HL-60 (cell line): ENCODE measurements around the gene TAAR1.

Experiments used
- GABPA ChIP-seq: IDR thresholded peaks from 2 replicates; pipeline ENCODE4 v1.6.1; 2012; ENCODE audit warnings: low read depth
- POLR2AphosphoS5 ChIP-seq: IDR thresholded peaks from 2 replicates; pipeline ENCODE4 v1.6.1; 2012; ENCODE audit warnings: low read depth
- REST ChIP-seq: IDR thresholded peaks from 2 replicates; pipeline ENCODE4 v1.6.1; 2012; ENCODE audit warnings: low read depth; ENCODE audit not compliant: insufficient replicate concordance
- TF ChIP-seq, protein P1 (sequence below): IDR thresholded peaks from one replicate; pipeline ENCODE4 v1.5.1; 2011; ENCODE audit warnings: low read length, control low read depth, inconsistent platforms; ENCODE audit not compliant: insufficient read depth

DNA sequence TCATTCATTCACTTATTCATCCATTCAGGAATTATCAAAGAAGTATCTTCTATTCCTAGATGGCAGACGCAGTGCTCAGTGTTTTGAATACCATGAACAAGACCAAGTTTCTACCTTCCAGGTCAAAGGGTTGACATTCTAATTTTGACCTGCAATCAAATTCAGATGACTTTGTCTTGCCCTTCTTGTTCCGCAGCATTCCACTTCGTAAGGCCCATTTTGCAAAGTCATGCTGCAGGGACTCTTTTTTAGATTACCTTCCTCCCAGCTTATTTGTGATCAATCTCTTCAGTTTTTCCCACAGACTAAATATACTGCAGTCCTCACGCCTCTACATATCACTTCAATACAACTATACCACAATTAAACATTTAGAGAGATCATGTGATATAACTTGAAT is 7.1 kb upstream of the TAAR1 start:
- TF ChIP-seq, protein P1, sequence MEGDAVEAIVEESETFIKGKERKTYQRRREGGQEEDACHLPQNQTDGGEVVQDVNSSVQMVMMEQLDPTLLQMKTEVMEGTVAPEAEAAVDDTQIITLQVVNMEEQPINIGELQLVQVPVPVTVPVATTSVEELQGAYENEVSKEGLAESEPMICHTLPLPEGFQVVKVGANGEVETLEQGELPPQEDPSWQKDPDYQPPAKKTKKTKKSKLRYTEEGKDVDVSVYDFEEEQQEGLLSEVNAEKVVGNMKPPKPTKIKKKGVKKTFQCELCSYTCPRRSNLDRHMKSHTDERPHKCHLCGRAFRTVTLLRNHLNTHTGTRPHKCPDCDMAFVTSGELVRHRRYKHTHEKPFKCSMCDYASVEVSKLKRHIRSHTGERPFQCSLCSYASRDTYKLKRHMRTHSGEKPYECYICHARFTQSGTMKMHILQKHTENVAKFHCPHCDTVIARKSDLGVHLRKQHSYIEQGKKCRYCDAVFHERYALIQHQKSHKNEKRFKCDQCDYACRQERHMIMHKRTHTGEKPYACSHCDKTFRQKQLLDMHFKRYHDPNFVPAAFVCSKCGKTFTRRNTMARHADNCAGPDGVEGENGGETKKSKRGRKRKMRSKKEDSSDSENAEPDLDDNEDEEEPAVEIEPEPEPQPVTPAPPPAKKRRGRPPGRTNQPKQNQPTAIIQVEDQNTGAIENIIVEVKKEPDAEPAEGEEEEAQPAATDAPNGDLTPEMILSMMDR: no peak
- no peak for TF ChIP-seq REST
- TF ChIP-seq GABPA: no peak
- no peak for TF ChIP-seq POLR2AphosphoS5
